ENCODE data around the gene FN3KRP.
"Not testable (repeated sequence)": the region's sequence is repeated elsewhere in the genome, so short reads cannot be mapped to it uniquely, and the experiment has no call there.

Gene FN3KRP

GRCh38 chr17:82709676-82710498, 6.6 kb upstream of the FN3KRP start:
- no peak for DNase-seq

- no peak for DNase-seq
Observed at GRCh38 chr17:82710499-82711232, 5.8 kb upstream of the FN3KRP start.

- DNase-seq, result peak in 1 of 2 experiments; percentile 39
Observed at GRCh38 chr17:82713071-82713723, 3.3 kb upstream of the FN3KRP start.

GRCh38 chr17:82718986-82719685, 2.6 kb downstream of the FN3KRP start:
- no peak for DNase-seq

- no peak for DNase-seq
Observed at GRCh38 chr17:82720204-82720603, 3.7 kb downstream of the FN3KRP start.

- no peak for DNase-seq
Observed at GRCh38 chr17:82722341-82723013, 6.0 kb downstream of the FN3KRP start.

- no peak for DNase-seq
Observed at GRCh38 chr17:82723169-82723807, 6.8 kb downstream of the FN3KRP start.

- no peak for DNase-seq
Observed at GRCh38 chr17:82726427-82726826, 9.9 kb downstream of the FN3KRP start.

GRCh38 chr17:82729479-82730260, 13.2 kb downstream of the FN3KRP start:
- no peak for DNase-seq

- no peak for DNase-seq
Observed at GRCh38 chr17:82732118-82732743, 15.7 kb downstream of the FN3KRP start.

GRCh38 chr17:82734987-82735866, 18.7 kb downstream of the FN3KRP start, which contains the start of gene FN3K:
Gene FN3K (plus strand): TSS chr17:82735615. CDS start chr17:82735637, 22 bp downstream.
- DNase-seq, result peak in 1 of 2 experiments; percentile 4

GRCh38 chr17:82736511-82737185, 20.1 kb downstream of the FN3KRP start:
- no peak for DNase-seq

- DNase-seq, result no peak
Observed at GRCh38 chr17:82737967-82738877, 21.7 kb downstream of the FN3KRP start.

GRCh38 chr17:82740906-82741759, 24.6 kb downstream of the FN3KRP start:
- no peak for DNase-seq

GRCh38 chr17:82743344-82744219, 27.1 kb downstream of the FN3KRP start:
- no peak for DNase-seq

- not testable (repeated sequence) for DNase-seq
Observed at GRCh38 chr17:82744736-82745135, 28.2 kb downstream of the FN3KRP start.
